ENCODE measurements around the gene ACOT4. TPM values are rescaled to one million over a fixed set of nuclear protein-coding genes. Genes with fewer than 3 reads are reported as not detected.
"Not testable (repeated sequence)": the region's sequence is repeated elsewhere in the genome, so short reads cannot be mapped to it uniquely, and the experiment has no call there.

ACOT4 gene
- total RNA-seq, 2 experiments from 2014 or later: 1.8 to 2.2 TPM

- intact Hi-C loops (cut with micrococcal nuclease): loop anchor here (2.0 kb wide), 1 partner anchor 127 kb away; no protein-coding TSS in a partner anchor
- H3K4me3 Mint-ChIP-seq: peak overlapping the region; percentile 62
Observed at GRCh38 chr14:73633116-73634010, 41.7 kb downstream of the ACOT4 start.

GRCh38 chr14:73634011-73634833 is 42.5 kb downstream of the ACOT4 start:
- H3K36me3 Mint-ChIP-seq (ENCODE audit: low read depth): no peaks in the 10 kb centered on the region
- no peak for TF ChIP-seq CTCF (IDR thresholded peaks at IDR 0.05)
- H3K4me3 Mint-ChIP-seq: peak overlapping the region; percentile 62
- no peak overlapping the region for H3K27ac Mint-ChIP-seq
- ChIA-PET CTCF (interaction anchor here (1.0 to 2.8 kb wide), 18 partner anchors 11 to 339 kb away, joined by 3 to 33 read pairs (median 6); partner anchors contain the start of genes ACOT6, DNAL1 and RIOX1), POLR2A (interaction anchor here (1.2 to 1.4 kb wide), 2 partner anchors 11 to 143 kb away, joined by 3 to 5 read pairs; partner anchors contain the start of gene RIOX1)
- H3K9me3 Mint-ChIP-seq: no peaks in the 10 kb centered on the region
- ATAC-seq (peak; percentile 13), DNase-seq (peak; percentile 20)
- H3K27me3 Mint-ChIP-seq: peaks cover 4% of the 10 kb centered on the region
- peaks cover 6% of the 10 kb centered on the region for H3K4me1 Mint-ChIP-seq (ENCODE audit: low read depth)
- intact Hi-C loops (cut with micrococcal nuclease): no loop called here

More at GRCh38 chr14:73633116-73634010, 41.7 kb downstream of the ACOT4 start:
- peak; percentile 74 for DNase-seq
- Mint-ChIP-seq H3K27me3 (peaks cover 5% of the 10 kb centered on the region), H3K4me1 (ENCODE audit: low read depth) (peaks cover 4% of the 10 kb centered on the region), H3K9me3 (no peaks in the 10 kb centered on the region), H3K36me3 (ENCODE audit: low read depth) (no peaks in the 10 kb centered on the region), H3K27ac (peak overlapping the region; percentile 34)
- ChIA-PET CTCF (interaction anchor here (0.8 to 2.8 kb wide), 28 partner anchors 9 to 685 kb away, joined by 3 to 33 read pairs (median 4); partner anchors contain the start of genes ACOT6, DNAL1 and RIOX1), POLR2A (interaction anchor here (0.6 to 1.4 kb wide), 2 partner anchors 12 to 257 kb away, joined by 4 to 5 read pairs; no protein-coding TSS in a partner anchor)
- peak; percentile 88 for ATAC-seq
- TF ChIP-seq CTCF (IDR thresholded peaks at IDR 0.05): peak; percentile 93

- H3K4me3 Mint-ChIP-seq; ATAC-seq; H3K27ac Mint-ChIP-seq; H3K27me3 Mint-ChIP-seq; H3K4me1 Mint-ChIP-seq (ENCODE audit: low read depth); H3K36me3 Mint-ChIP-seq (ENCODE audit: low read depth); DNase-seq; H3K9me3 Mint-ChIP-seq; intact Hi-C loops (cut with micrococcal nuclease): not testable (repeated sequence)
- ChIA-PET CTCF (interaction anchor here (0.6 kb wide), 1 partner anchor 1417 kb away, joined by 3 read pairs; no protein-coding TSS in a partner anchor), POLR2A (interaction anchor here (1.6 kb wide), 1 partner anchor 8 kb away, joined by 5 read pairs; the partner anchor contains the start of gene DNAL1)
Observed at GRCh38 chr14:73636355-73636754, 44.7 kb downstream of the ACOT4 start.

- Mint-ChIP-seq H3K4me3 (no peak overlapping the region), H3K9me3 (no peaks in the 10 kb centered on the region), H3K36me3 (ENCODE audit: low read depth) (no peaks in the 10 kb centered on the region), H3K27ac (no peak overlapping the region), H3K4me1 (ENCODE audit: low read depth) (peaks cover 7% of the 10 kb centered on the region), H3K27me3 (peaks cover 2% of the 10 kb centered on the region)
- CTCF ChIA-PET: interaction anchor here (1.1 to 2.5 kb wide), 2 partner anchors 69 to 130 kb away, joined by 4 to 10 read pairs; partner anchors contain the start of gene ACOT2
- DNase-seq: no peak
- ATAC-seq: no peak
- POLR2A ChIA-PET: no interaction called here
- no peak for TF ChIP-seq CTCF (IDR thresholded peaks at IDR 0.05)
- intact Hi-C loops (cut with micrococcal nuclease): no loop called here
Observed at GRCh38 chr14:73637830-73638229, 46.2 kb downstream of the ACOT4 start.

- ATAC-seq: no peak
- Mint-ChIP-seq H3K9me3 (no peaks in the 10 kb centered on the region), H3K36me3 (ENCODE audit: low read depth) (no peaks in the 10 kb centered on the region), H3K4me1 (ENCODE audit: low read depth) (peaks cover 14% of the 10 kb centered on the region), H3K4me3 (no peak overlapping the region), H3K27ac (no peak overlapping the region), H3K27me3 (no peaks in the 10 kb centered on the region)
- no peak for TF ChIP-seq CTCF (IDR thresholded peaks at IDR 0.05)
- intact Hi-C loops (cut with micrococcal nuclease): no loop called here
- ChIA-PET POLR2A (interaction anchor here (0.6 to 0.7 kb wide), 2 partner anchors 13 to 146 kb away, joined by 3 read pairs; no protein-coding TSS in a partner anchor), CTCF (interaction anchor here (2.4 kb wide), 1 partner anchor 15 kb away, joined by 7 read pairs; no protein-coding TSS in a partner anchor)
- no peak for DNase-seq
Observed at GRCh38 chr14:73640796-73641365, 49.2 kb downstream of the ACOT4 start.
